ENCODE data around the gene GLMP.

DNA sequence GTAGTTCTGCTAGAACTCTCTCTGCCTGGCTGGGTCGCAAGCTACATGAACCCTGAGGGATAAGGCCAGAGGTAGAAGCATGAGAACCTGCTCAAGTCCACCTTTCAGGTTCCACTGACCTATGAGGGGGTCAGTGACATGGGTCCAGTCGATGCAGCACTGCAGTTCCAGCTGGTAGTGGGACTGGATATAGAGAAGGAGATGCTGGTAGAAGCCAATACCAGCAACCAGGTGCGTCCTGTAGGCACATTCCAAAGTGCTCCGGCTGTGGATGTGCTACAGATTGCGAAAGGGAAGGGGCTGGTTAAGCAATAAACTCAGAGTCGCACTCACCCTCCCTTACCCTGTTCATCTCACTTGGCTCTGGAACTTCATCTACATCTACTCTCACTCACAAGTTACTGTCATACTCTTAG, 18.5 kb downstream of the GLMP start:
- TF ChIP-seq CTCF (IDR thresholded peaks at IDR 0.05; ENCODE audit: extremely low read depth in 1 of 2, insufficient read depth in 1 of 2, low read depth in 1 of 2, low read length in 2 of 2): no peak
- TF ChIP-seq EZH2 (IDR thresholded peaks at IDR 0.05; ENCODE audit: borderline replicate concordance, low read depth, low read length, severe bottlenecking): no peak
- no peak for TF ChIP-seq MYC (IDR thresholded peaks at IDR 0.05; ENCODE audit: low read depth, low read length)
- TF ChIP-seq, protein P1, sequence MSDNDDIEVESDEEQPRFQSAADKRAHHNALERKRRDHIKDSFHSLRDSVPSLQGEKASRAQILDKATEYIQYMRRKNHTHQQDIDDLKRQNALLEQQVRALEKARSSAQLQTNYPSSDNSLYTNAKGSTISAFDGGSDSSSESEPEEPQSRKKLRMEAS (IDR thresholded peaks at IDR 0.05; ENCODE audit: insufficient read depth, insufficient read length): no peak
- no peak for TF ChIP-seq JUN (IDR thresholded peaks at IDR 0.05; ENCODE audit: borderline replicate concordance, insufficient read depth, insufficient read length, low read depth)
- no peak for TF ChIP-seq POLR2A (IDR thresholded peaks at IDR 0.05; ENCODE audit: low read depth, low read length)
- TF ChIP-seq POLR2AphosphoS5 (IDR thresholded peaks at IDR 0.05; ENCODE audit: insufficient read depth, low read depth, low read length): no peak
- TF ChIP-seq GATA2 (IDR thresholded peaks at IDR 0.05; ENCODE audit: insufficient read depth, insufficient read length, low read depth, low read length): no peak
- TF ChIP-seq FOS (IDR thresholded peaks at IDR 0.05; ENCODE audit: borderline replicate concordance, insufficient read depth, low read length): no peak

All from endothelial cell of umbilical vein (primary cell).